Activated CD4-positive, alpha-beta T cell treated with anti-CD3 and anti-CD28 coated beads, Interleukin-2, amount 50 U/mL, for 1 hour (primary cell): ENCODE data around the gene INAVA.

Source experiments
- DNase-seq: peaks from one replicate; pipeline ENCODE4 v3.0.0-alpha.2; 2020

The INAVA gene, protein sequence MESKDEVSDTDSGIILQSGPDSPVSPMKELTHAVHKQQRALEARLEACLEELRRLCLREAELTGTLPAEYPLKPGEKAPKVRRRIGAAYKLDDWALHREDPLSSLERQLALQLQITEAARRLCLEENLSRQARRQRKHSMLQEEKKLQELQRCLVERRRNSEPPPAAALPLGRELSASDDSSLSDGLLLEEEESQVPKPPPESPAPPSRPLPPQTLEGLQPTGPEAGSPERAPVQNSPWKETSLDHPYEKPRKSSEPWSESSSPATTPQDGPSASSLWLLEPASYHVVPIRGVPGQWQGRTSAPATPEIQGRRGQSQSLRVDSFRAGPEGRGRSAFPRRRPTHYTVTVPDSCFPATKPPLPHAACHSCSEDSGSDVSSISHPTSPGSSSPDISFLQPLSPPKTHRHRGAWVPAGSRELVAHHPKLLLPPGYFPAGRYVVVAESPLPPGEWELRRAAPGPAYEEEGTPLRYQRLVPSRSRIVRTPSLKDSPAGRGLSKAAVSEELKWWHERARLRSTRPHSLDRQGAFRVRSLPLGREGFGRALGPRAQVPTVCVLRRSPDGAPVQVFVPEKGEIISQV

GRCh38 chr1:200894712-200895442, at the start of gene INAVA:
TSS of gene INAVA (plus strand) at chr1:200894900. CDS start at chr1:200898401, 3,501 bp downstream.
- DNase-seq: no peak

DNA sequence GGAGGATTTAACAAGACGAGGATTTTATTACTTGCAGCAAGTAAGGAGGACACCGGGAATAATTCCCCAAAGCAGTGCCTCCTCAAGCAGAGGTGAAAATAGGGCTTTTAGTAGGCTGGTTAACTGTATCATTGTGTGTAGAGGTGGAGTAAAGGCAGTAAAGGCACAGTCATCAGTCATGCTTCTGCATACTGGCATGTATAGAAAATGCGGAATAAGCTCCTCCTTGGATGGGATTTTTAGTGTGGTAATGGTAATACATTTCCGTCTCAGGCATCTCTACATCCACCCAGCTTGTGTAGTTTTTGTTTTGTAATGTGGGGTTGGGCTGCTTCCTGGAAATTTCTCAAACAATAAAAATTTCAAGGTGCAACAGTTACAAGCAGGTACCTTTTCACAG, 49.3 kb upstream of the INAVA start:
- no peak for DNase-seq

DNA sequence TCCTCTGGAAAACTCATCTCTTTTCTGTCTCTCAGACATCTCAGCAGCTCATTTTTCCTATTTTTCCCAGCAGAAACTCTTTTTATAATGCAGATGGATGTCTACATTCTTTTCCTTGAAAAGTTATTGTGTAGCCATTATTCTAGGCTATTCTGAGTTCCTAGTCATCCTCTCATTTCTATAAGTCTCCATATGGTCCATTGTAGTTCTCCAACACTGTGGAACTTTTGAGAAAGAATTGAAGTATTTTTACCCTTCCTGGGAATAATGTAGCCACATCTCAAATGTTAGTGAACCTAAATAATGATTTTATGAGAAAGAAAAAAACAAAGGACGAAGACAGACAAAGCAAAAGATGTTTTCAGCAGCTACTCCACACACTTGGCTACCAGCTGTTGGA, 48.3 kb upstream of the INAVA start:
- no peak for DNase-seq

GRCh38 chr1:200849430-200849829, 45.3 kb upstream of the INAVA start:
- DNase-seq: no peak

DNA sequence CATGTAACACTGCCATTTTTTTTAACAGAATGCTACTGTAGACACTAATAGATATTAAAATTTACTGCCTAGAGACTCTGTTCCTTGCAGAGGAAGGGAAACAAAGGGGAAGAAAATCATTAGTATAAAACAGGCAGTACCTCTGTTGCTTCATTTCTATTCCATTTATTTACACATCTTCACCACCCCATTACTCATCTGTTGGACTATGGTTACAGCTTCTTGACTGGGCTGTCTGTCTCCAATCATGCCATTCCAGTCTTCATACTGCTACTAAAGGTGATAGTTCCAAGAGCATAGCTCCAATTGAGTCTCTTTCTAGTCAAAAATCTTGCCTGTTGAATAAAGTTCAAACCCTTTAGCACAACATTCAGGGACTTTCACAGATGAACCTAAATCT, 44.1 kb upstream of the INAVA start:
- no peak for DNase-seq

DNA sequence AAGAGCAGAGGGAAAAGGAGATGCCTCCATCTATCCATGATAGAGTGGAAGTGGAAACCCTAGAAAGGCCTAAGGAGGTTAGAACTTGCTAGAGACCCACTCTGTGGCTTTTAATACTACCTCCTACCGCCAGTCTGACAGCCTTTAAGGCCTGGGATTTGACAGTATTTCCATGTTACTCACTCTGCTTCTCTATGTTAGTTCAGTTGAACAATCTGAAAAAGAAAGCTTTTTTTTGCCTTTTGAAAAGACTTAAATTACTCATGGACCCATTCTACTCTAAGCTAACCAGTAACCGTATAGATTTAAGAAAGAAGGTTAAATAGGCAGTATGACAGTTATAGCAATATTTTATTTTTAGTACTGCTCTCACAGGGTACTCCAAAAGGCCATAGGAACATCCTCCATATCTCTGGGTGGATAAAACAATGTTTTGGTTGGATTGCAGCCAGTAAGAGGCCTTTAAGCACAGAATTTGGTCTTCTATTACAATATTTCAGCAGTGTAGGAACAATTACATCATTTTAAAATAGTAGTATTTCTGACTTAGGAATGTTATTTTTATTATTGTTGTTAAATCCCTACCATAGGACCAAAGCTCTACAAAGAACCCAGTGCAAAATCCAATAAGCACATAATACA, 37.9 kb upstream of the INAVA start:
- DNase-seq: no peak

GRCh38 chr1:200857804-200858203, 36.9 kb upstream of the INAVA start:
- no peak for DNase-seq

DNA sequence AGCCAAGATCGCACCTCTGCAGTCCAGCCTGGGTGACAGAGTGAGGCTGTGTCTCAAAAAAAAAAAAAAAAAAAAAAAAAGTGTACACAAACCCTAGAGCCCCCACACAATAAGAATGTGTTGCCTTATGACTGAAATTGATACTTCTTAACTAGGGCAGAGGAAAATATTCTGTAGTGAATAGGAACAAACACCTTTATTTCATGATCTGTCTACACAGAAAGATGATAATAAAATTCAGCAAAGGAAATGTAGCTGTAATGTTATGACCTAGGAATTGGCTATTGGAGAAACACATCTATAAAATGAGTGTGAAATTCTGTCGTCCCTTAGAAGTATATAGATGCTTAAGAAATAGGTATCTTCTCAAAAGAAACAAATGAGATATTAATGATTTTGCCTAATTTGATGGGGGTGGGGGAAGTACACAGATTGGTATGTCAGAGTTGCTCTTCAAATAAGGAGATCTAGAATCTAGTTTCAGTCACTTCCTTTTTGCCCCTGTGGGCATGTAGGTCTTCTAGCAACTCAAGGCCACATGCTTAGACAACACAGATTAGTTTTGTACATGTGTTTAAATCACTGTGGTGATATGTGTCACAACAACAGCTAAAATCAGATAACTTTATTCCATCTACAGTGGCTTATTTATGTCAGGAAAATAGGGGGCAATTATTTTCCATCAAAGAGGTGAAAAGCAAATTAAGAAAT, 32.6 kb upstream of the INAVA start:
- no peak for DNase-seq

GRCh38 chr1:200862713-200863415, 31.8 kb upstream of the INAVA start:
- DNase-seq: no peak

DNA sequence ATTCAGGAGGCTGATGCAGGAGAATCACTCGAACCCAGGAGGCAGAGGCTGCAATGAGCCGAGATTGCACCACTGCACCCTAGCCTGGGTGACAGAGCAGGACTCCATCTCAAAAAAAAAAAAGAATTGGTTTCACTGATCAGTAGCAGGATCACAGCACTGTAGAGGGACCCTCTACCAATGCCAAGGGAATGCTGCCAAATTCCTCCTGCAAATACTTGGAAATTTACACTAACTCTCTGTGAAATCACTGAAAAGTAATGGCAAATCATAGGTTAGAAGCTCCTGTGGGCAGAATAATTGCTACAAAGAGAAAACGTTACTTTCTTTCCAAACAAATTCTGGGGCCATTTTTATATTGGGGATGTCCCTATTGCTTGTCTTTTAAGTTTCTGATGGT, 28.6 kb upstream of the INAVA start:
- DNase-seq: no peak

DNA sequence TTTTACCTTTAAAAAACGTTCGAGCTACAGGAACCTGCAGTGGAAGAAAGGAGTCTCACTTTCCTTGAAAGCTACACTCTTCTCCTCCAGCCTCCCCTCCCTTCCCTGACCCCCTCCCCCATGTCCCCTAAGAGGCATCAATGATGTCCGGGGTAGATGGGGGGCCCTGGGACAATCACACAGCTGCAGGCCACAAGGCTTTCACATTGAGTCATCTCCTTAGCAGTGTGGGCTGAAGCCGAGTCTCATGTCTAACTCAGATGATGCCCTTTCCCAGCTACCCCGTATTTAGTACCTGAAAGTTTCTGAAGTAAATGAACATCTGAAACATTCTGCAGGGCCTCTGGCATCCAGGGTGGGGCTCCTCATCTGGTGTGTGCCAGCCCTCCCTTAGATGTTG, 28.2 kb upstream of the INAVA start:
- DNase-seq: no peak

DNA sequence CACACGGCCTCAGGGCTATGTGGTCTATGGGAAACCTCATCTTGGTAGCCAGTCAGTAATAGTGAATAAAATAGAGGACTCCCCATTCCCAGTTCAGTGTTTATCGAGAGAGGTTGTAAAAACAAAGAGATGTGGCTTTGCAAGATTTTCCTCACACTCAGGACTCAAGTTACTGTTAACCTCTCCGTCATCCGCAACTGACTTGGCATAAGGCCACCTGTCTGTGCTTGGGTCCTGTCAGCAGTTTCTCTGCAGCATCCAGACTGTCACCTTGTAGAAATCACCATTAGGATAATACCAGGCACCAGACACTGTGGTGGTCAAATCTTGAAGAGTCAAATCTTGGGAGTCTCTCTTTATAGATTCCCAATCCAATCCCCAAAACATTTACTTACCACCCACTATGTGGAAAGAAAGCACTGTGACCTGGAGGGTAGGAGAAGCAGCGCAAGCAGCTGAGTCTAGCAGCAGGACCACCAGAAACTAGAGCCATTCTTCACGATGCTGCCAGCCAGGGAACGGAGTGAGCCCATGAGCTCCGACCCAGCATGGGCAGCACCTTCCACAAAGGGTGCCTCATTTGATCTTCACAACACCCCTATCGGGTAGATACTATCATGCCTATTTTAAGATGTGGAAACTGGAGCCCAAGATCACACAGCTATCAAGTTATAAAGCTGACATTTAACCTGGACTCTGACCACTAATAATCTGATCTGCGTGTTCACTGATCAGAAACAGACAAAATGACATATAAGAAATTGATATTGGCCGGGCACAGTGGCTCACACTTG, 27.5 kb upstream of the INAVA start:
- no peak for DNase-seq

DNA sequence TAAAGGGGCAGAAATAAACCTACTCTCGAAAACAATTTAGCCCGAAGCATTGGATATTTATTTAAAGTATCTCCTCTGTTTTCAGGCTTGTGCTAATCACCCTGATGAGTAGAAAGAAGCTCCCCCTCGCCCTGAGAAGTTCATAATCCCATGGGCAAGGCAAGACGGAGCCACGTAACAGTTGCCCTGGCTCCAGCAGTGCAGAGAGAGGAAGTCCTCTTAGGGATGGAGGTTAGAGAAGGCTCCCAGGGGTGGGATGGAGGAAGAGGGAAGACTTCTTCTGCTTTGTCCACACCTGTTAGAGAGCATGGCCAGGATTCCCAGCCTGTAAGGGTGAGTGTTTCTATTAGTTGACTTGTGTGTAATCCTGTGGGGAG, 25.3 kb upstream of the INAVA start:
- DNase-seq: no peak

DNA sequence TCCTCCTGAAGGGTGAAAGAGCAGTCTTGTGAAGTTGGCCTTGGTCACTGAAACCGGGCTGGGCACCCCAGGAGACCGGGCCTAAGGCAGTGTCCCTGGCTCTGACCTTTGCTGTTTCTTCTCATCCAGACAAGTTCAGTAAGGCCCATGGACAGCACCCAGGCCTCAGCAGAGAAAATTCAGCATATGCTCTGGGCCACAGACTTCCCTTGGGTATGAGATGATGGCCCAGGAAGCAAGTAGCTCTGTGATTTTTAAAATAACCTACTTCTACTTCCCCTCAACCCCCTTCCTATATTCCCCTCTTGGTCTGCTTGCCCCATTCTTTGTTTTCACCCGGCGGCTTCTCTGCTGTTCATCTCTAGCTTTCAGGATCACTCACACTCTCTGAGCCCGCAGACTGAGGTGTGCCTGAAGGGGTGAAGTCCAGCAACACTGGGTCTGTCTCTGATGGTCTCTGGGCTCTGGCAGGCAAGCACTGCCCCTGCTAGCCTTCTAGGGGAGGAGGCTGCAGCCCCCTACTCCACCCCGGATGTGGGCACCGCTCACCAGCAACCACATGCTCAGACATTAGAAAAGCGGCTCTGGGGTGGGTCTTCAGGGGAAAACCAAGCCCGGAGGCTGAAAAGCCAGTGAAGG, 24.8 kb upstream of the INAVA start:
- DNase-seq: no peak

GRCh38 chr1:200872446-200873115, 22.1 kb upstream of the INAVA start, which contains the start of gene GPR25:
TSS of gene GPR25 (plus strand) at chr1:200872981. CDS start at chr1:200873038, 57 bp downstream.
- no peak for DNase-seq

DNA sequence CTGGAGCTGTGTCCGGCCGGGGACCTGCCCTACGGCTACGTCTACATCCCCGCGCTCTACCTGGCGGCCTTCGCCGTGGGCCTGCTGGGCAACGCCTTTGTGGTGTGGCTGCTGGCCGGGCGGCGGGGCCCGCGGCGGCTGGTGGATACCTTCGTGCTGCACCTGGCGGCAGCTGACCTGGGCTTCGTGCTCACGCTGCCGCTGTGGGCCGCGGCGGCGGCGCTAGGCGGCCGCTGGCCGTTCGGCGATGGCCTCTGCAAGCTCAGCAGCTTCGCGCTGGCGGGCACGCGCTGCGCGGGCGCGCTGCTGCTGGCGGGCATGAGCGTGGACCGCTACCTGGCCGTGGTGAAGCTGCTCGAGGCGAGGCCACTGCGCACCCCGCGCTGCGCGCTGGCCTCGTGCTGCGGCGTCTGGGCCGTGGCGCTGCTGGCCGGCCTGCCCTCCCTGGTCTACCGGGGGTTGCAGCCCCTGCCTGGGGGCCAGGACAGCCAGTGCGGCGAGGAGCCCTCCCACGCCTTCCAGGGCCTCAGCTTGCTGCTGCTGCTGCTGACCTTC, 21.5 kb upstream of the INAVA start:
- no peak for DNase-seq

DNA sequence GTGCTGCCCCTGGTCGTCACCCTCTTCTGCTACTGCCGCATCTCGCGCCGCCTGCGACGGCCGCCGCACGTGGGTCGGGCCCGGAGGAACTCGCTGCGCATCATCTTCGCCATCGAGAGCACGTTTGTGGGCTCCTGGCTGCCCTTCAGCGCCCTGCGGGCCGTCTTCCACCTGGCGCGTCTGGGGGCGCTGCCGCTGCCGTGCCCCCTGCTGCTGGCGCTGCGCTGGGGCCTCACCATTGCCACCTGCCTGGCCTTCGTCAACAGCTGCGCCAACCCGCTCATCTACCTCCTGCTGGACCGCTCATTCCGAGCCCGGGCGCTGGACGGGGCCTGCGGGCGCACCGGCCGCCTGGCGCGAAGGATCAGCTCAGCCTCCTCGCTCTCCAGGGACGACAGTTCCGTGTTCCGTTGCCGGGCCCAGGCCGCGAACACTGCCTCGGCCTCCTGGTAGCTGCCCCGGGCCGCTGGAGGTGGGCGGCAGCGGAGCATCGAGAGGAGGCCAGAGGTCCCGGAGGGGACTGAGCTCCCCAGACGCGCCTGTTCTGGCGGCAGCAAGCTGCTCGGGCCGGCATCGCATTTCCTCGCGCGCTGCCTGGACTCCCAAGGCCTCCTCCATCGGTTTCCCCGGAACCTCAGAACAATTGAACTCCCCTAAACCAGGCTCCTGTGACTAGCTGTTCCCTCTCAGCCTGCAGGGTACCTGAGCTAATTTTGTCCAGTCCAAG, 20.9 kb upstream of the INAVA start:
- no peak for DNase-seq

- DNase-seq: no peak
Observed at GRCh38 chr1:200874694-200875093, 20.0 kb upstream of the INAVA start.

DNA sequence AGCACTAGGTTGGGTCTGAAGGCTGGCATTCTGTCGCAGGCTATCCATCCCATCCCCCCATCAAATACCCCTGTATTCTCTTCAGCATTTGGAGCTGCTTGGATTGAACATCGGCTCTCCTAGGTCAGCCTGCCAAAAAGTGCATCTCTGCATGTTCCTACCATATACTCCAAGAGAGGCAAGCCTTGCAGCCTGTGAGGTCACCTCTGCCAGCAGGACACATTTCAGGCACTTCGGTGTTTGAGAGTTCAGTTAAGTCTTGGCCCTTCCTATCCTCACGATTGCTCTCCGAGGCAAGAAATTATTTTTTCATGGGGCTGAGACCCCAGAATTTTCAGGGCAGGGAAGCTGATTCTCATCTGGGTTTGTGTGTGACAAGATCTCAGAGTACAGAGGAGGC, 19.3 kb upstream of the INAVA start:
- DNase-seq: no peak
